PFSK-1 (cell line): ENCODE data around the gene ORM1.

Source experiments
- POLR2AphosphoS5 ChIP-seq: IDR thresholded peaks from 2 replicates; pipeline ENCODE4 v1.6.1; 2012; ENCODE audit warnings: low read depth, mild to moderate bottlenecking, control low read depth, low read length, moderate library complexity
- REST ChIP-seq, 2 experiments: IDR thresholded peaks; 2 replicates each; pipeline versions ENCODE4 v1.6.1 to v1.8.0; 2011 to 2012; ENCODE audit warnings: low read depth in 2 of 2, low read length in 2 of 2, control low read depth in 1 of 2, inconsistent platforms in 1 of 2, mild to moderate bottlenecking in 1 of 2, moderate library complexity in 1 of 2; ENCODE audit not compliant: insufficient read depth in 1 of 2
- TAF1 ChIP-seq: IDR thresholded peaks from 2 replicates; pipeline ENCODE4 v1.6.1; 2012; ENCODE audit warnings: low read length, control low read depth, borderline replicate concordance; ENCODE audit not compliant: insufficient read depth

DNA sequence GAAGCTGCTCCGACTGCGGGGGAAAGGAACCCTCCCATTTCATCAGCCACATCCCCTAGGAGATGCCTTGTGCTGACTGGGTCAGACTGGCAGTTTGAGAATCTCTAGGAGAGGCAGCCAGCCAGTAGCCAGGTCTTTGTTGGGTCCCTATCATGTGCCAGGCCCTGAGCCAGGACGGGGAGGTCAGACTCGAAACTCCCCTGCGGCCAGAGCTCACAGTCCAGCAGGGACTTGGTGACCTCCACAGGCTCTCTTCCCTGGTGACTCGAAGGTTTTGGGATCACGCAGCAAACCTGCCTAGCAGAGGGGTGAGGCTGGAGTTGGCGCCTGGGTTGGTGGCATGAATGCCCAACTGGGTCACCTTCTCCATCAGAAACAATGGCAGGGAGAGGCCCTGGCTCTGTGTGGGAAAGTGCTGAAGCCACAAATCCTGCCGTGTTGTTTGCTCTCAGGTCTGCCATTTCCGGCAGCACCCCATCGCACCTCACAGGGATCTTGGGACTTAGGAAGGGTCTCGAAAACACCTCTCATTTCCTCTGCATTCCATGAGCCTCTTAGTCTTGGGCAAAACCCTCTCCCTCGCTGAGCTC is 14.4 kb upstream of the ORM1 start:
- TF ChIP-seq POLR2AphosphoS5 (no peak), REST (IDR thresholded peaks at IDR 0.05; ENCODE audit: insufficient read depth in 1 of 2, low read depth in 2 of 2, low read length in 2 of 2) (no peak), TAF1 (no peak)
